H1 (cell line): Measurements from ENCODE around the gene MMAB. TPM values are rescaled to one million over a fixed set of nuclear protein-coding genes. Genes with fewer than 3 reads are reported as not detected.

Experiments used
- TAF1 ChIP-seq: IDR thresholded peaks from 2 replicates; pipeline ENCODE4 v1.6.1; 2011; ENCODE audit warnings: mild to moderate bottlenecking, low read depth, low read length
- YY1 ChIP-seq: IDR thresholded peaks from 2 replicates; pipeline ENCODE4 v1.6.1; 2011; ENCODE audit warnings: low read depth, mild to moderate bottlenecking, low read length
- polyA plus RNA-seq, 7 experiments: library from polyadenylated mRNA; depleted of rRNA in 3 of 7; stranded (reverse) in 5 of 7; unstranded in 2 of 7; fragments of >200 nt in 5 of 7; fragments of 200-250 nt in 2 of 7; gene quantifications; 1 replicate in 5 of 7; 2 replicates in 1 of 7; 4 replicates in 1 of 7; pipeline versions ENCODE4 v1.2.1 to v1.2.3, GENCODE V29; 2011 to 2013; ENCODE audit warnings: missing spikeins in 2 of 7, mixed read lengths in 2 of 7
- total RNA-seq: library from RNA; stranded (reverse); fragmentation: NEBNext Ultra II Directional; extraction: Animal tissue kit (Norgen Biotek cat#: 25700); gene quantifications from 2 replicates; pipeline ENCODE4 v1.2.1, GENCODE V29; 2021
- TF ChIP-seq, protein P1 (sequence below): IDR thresholded peaks from 2 replicates; pipeline ENCODE4 v1.6.1; 2012; ENCODE audit warnings: inconsistent platforms

The MMAB gene
- total and polyA plus RNA-seq, 2 of the 8 experiments (the other 6 are each of a cell fraction or from before 2014, with no cell fraction given): 12.9 to 18.5 TPM

DNA sequence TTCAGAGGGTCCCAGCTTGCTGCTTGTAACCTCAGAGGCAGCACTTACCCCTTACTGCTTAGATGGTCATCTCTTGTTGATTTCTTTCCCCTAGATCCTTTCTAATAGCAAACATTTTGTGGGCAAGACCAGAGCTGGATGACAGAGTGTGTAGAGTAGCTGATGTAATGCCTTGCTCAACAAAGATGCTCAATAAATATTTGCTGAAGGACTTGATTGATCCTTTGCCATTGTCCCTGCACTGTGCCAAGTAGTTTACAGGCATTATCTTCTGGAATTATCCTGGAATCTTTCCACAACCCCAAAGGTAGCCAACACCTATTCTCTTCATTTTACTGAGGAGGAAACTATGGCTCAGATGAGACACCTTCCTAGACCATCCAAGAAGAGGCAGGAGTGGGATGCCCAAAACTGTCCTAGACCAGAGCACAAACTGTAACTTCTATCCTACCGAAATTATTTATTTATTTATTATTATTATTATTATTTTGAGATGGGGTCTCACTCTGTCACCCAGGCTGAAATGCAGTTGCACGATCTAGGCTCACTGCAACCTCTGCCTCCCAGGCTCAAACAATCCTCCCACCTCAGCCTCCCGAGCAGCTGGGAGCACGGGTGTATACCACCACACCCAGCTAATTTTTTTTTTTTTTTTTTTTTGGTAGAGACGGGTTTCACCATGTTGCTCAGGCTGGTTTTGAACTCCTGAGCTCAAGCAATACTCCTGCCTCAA, 1.4 kb downstream of the MMAB start (continued):
- TF ChIP-seq, protein P1, sequence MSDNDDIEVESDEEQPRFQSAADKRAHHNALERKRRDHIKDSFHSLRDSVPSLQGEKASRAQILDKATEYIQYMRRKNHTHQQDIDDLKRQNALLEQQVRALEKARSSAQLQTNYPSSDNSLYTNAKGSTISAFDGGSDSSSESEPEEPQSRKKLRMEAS: no peak
- TF ChIP-seq TAF1 (no peak), YY1 (no peak)
- TF ChIP-seq, all 59 proteins: peak for 0
